CD14-positive monocyte (primary cell): ENCODE data around the gene IQCN. TPM values are rescaled to one million over a fixed set of nuclear protein-coding genes. Genes with fewer than 3 reads are reported as not detected.

Source experiments
- DNase-seq, 3 donors: peaks; one replicate each; pipeline ENCODE4 v3.0.0-alpha.2; 2011 to 2022
- H2AFZ ChIP-seq: 2 replicates; pipeline ENCODE4 v1.6.0; 2012; ENCODE audit warnings: mild to moderate bottlenecking, low read depth, low read length, inconsistent platforms; ENCODE audit not compliant: insufficient read depth, poor library complexity, severe bottlenecking
- H3K27ac ChIP-seq, 2 donors: 1 replicate in 1 of 2; 2 replicates in 1 of 2; pipeline ENCODE4 v1.5.1; 2012 to 2013; ENCODE audit warnings: low read length in 2 of 2, control low read depth in 1 of 2, inconsistent platforms in 1 of 2, low read depth in 1 of 2, mild to moderate bottlenecking in 1 of 2
- H3K27me3 ChIP-seq, 2 donors: one replicate each; pipeline versions ENCODE4 v1.6.0 to v1.6.1; 2011 to 2013; ENCODE audit warnings: low read length in 2 of 2; ENCODE audit not compliant: control insufficient read depth in 2 of 2, insufficient read depth in 2 of 2
- H3K36me3 ChIP-seq, 2 donors: replicated peaks in 1 of 2; 1 replicate in 1 of 2; 2 replicates in 1 of 2; pipeline versions ENCODE4 v1.5.1 to v1.6.1; 2012 to 2013; ENCODE audit warnings: low read length in 2 of 2, control low read depth in 1 of 2, inconsistent platforms in 1 of 2, mild to moderate bottlenecking in 1 of 2; ENCODE audit not compliant: insufficient read depth in 2 of 2, control insufficient read depth in 1 of 2
- H3K4me1 ChIP-seq, 2 donors: 1 replicate in 1 of 2; 2 replicates in 1 of 2; pipeline versions ENCODE4 v1.5.1 to v1.6.1; 2012 to 2013; ENCODE audit warnings: low read length in 2 of 2, control low read depth in 1 of 2, inconsistent platforms in 1 of 2, mild to moderate bottlenecking in 1 of 2, moderate library complexity in 1 of 2; ENCODE audit not compliant: insufficient read depth in 2 of 2, control insufficient read depth in 1 of 2
- H3K4me2 ChIP-seq: replicated peaks from 2 replicates; pipeline ENCODE3; 2012; ENCODE audit warnings: low read length, moderate library complexity, mild to moderate bottlenecking; ENCODE audit not compliant: poor library complexity, severe bottlenecking; ENCODE audit errors: extremely low read depth
- H3K4me3 ChIP-seq, 3 experiments: fragments of 200-600 bp in 1 of 3; sonication (generic) in 1 of 3; replicated peaks in 1 of 3; 1 replicate in 2 of 3; 2 replicates in 1 of 3; pipeline ENCODE4 v1.5.1; 2011 to 2013; ENCODE audit warnings: low read length in 3 of 3, mild to moderate bottlenecking in 3 of 3, control low read depth in 2 of 3, low read depth in 2 of 3, inconsistent platforms in 1 of 3, moderate library complexity in 1 of 3
- H3K79me2 ChIP-seq: 2 replicates; pipeline ENCODE4 v1.6.0; 2012; ENCODE audit warnings: mild to moderate bottlenecking, control low read depth, inconsistent platforms, low read length, moderate library complexity; ENCODE audit not compliant: insufficient read depth
- H3K9ac ChIP-seq: 2 replicates; pipeline ENCODE4 v1.6.0; 2017; ENCODE audit warnings: low read length, mild to moderate bottlenecking; ENCODE audit not compliant: insufficient read depth, poor library complexity, severe bottlenecking
- H3K9me3 ChIP-seq, 2 donors: replicated peaks in 1 of 2; 1 replicate in 1 of 2; 2 replicates in 1 of 2; pipeline versions ENCODE4 v1.5.1 to v1.6.1; 2012 to 2013; ENCODE audit warnings: low read length in 2 of 2, control low read depth in 1 of 2; ENCODE audit not compliant: control insufficient read depth in 1 of 2, insufficient read depth in 1 of 2
- H4K20me1 ChIP-seq: 2 replicates; pipeline ENCODE4 v1.6.0; 2012; ENCODE audit warnings: mild to moderate bottlenecking, low read length, control low read depth, moderate library complexity; ENCODE audit not compliant: insufficient read depth
- H3K27ac Mint-ChIP-seq, 7 donors: one replicate each; pipeline ENCODE4 v1.8.0; 2020; ENCODE audit warnings: mild to moderate bottlenecking in 7 of 7, mixed read lengths in 7 of 7, moderate library complexity in 6 of 7, inconsistent platforms in 2 of 7
- H3K27me3 Mint-ChIP-seq, 3 donors: one replicate each; pipeline ENCODE4 v1.8.0; 2021 to 2022; ENCODE audit warnings: low read depth in 3 of 3, mild to moderate bottlenecking in 3 of 3, mixed read lengths in 3 of 3, moderate library complexity in 3 of 3, inconsistent platforms in 1 of 3
- H3K36me3 Mint-ChIP-seq, 2 donors: one replicate each; pipeline ENCODE4 v1.8.0; 2020; ENCODE audit warnings: mixed read lengths in 2 of 2, inconsistent platforms in 1 of 2, mild to moderate bottlenecking in 1 of 2
- H3K4me1 Mint-ChIP-seq: one replicate; pipeline ENCODE4 v1.8.0; 2020; ENCODE audit warnings: mild to moderate bottlenecking, mixed read lengths
- H3K4me3 Mint-ChIP-seq, 2 donors: one replicate each; pipeline ENCODE4 v1.8.0; 2020; ENCODE audit warnings: mild to moderate bottlenecking in 2 of 2, mixed read lengths in 2 of 2, moderate library complexity in 1 of 2
- H3K9me3 Mint-ChIP-seq, 7 donors: one replicate each; pipeline ENCODE4 v1.8.0; 2020 to 2022; ENCODE audit warnings: mixed read lengths in 7 of 7, mild to moderate bottlenecking in 6 of 7, moderate library complexity in 6 of 7, inconsistent platforms in 2 of 7
- WGBS: methylation state at CpG from one replicate; pipeline ENCODE4 v1.1.5; 2013; ENCODE audit warnings: missing lambda C conversion rate; ENCODE audit not compliant: insufficient coverage; 5-methylcytosine and 5-hydroxymethylcytosine counted together
- intact Hi-C, 2 donors: fragments of 100-400 bp; cut with micrococcal nuclease; formaldehyde crosslinking; loops; one replicate each; pipeline versions ENCODE4 v1.15.0 to v1.15.1; 2023
- polyA plus RNA-seq, 3 donors: library from polyadenylated mRNA; depleted of rRNA in 1 of 3; unstranded in 2 of 3; stranded (reverse) in 1 of 3; fragments of 300-500 nt in 2 of 3; fragments of >200 nt in 1 of 3; fragmentation: Illumina TruSeq in 2 of 3; gene quantifications; 1 replicate in 2 of 3; 2 replicates in 1 of 3; pipeline ENCODE4 v1.2.3, GENCODE V29; 2012 to 2021
- TF ChIP-seq, protein P1 (sequence below): fragments of 200-600 bp; IDR thresholded peaks from one replicate; pipeline ENCODE4 v1.8.0; 2022; ENCODE audit warnings: antibody characterized with exemption, mild to moderate bottlenecking

Gene IQCN
- polyA plus RNA-seq, 3 donors, result 6.9 TPM; not detected in 2

DNA sequence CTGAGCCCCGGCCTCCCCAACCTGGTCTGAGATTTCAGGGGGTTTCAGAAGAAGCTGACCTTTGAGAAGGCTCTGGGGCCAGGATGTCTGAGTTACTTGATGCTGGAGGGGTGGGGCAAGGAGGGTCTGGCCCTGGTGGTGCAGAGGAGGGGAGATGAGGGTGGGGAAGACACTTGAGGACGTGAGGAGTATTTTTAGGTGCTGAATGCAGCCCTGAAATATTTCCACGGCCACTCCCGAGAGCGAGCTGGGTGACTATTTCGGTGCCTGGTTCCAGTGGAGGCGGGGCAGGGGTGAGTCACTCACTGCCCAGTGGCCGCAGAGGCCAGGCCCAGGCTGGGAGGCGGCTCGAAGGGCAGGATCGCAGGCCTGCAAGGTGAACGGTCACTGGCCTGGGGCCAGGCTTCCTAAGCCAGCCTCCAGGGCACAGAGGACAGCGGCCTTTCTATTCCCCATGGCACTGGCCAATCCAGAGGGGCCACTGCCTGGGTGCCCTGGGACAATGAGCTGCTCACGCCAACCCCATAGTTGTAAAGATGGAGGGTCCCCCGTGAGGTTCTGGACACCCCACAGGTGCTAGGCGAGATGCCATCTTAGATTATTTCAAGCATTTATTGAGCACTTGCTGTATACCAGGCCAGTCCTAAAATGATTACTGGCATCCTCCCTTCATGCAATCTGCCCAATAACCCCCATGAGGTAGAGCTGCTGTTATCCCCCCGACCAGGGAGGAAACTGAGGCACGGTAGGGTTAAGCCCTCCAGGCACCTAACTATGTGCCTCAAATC lies 26.9 kb upstream of the IQCN start:
- intact Hi-C loops, result loop anchor here in 1 of 2 donors (1.0 kb wide), 1 partner anchor 10 kb away; no protein-coding TSS in a partner anchor
- TF ChIP-seq, protein P1, sequence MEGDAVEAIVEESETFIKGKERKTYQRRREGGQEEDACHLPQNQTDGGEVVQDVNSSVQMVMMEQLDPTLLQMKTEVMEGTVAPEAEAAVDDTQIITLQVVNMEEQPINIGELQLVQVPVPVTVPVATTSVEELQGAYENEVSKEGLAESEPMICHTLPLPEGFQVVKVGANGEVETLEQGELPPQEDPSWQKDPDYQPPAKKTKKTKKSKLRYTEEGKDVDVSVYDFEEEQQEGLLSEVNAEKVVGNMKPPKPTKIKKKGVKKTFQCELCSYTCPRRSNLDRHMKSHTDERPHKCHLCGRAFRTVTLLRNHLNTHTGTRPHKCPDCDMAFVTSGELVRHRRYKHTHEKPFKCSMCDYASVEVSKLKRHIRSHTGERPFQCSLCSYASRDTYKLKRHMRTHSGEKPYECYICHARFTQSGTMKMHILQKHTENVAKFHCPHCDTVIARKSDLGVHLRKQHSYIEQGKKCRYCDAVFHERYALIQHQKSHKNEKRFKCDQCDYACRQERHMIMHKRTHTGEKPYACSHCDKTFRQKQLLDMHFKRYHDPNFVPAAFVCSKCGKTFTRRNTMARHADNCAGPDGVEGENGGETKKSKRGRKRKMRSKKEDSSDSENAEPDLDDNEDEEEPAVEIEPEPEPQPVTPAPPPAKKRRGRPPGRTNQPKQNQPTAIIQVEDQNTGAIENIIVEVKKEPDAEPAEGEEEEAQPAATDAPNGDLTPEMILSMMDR, result no peak
- peak overlapping the region; percentile 24 to 86 (median 66) for H3K27ac Mint-ChIP-seq
- no peaks in the 10 kb centered on the region for H3K9me3 ChIP-seq
- H3K4me1 ChIP-seq, result peaks cover 50 to 57% of the 10 kb centered on the region in 2 donors
- H3K9ac ChIP-seq, result peak overlapping the region; percentile 4
- H3K79me2 ChIP-seq, result no peaks in the 10 kb centered on the region
- H3K4me1 Mint-ChIP-seq, result peaks cover 47% of the 10 kb centered on the region
- H3K36me3 ChIP-seq, result peaks cover 2% of the 10 kb centered on the region in 2 donors
- no peak overlapping the region for H3K4me3 ChIP-seq
- peak overlapping the region; percentile 37 to 43 for H3K27ac ChIP-seq
- peaks cover 0 to 5% (median 0%) of the 10 kb centered on the region in 3 donors for H3K27me3 Mint-ChIP-seq
- peaks cover 0 to 3% (median 0%) of the 10 kb centered on the region in 7 donors for H3K9me3 Mint-ChIP-seq
- H3K36me3 Mint-ChIP-seq, result peaks cover 0 to 3% of the 10 kb centered on the region in 2 donors
- peak; percentile 67 to 72 (median 70) for DNase-seq
- 39% methylated on average over 14 of the region's 18 CpGs for WGBS
- H3K4me2 ChIP-seq, result peak overlapping the region; percentile 22
- no peak overlapping the region for H2AFZ ChIP-seq
- no peaks in the 10 kb centered on the region for H3K27me3 ChIP-seq
- no peaks in the 10 kb centered on the region for H4K20me1 ChIP-seq
- H3K4me3 Mint-ChIP-seq, result peak overlapping the region; percentile 39 to 42

- Histone ChIP-seq H3K4me1 (peaks cover 38 to 43% of the 10 kb centered on the region in 2 donors), H3K4me2 (no peak overlapping the region), H3K9me3 (no peaks in the 10 kb centered on the region), H4K20me1 (no peaks in the 10 kb centered on the region), H3K4me3 (no peak overlapping the region), H3K79me2 (no peaks in the 10 kb centered on the region), H3K9ac (no peak overlapping the region), H3K27ac (no peak overlapping the region), H3K36me3 (no peaks in the 10 kb centered on the region), H2AFZ (no peak overlapping the region), H3K27me3 (no peaks in the 10 kb centered on the region)
- TF ChIP-seq, protein P1, result no peak
- H3K36me3 Mint-ChIP-seq, result peaks cover 0 to 5% of the 10 kb centered on the region in 2 donors
- DNase-seq, result no peak
- intact Hi-C loops, result no loop called here
- peaks cover 35% of the 10 kb centered on the region for H3K4me1 Mint-ChIP-seq
- H3K27me3 Mint-ChIP-seq, result peaks cover 0 to 5% (median 0%) of the 10 kb centered on the region in 3 donors
- no peak overlapping the region for H3K4me3 Mint-ChIP-seq
- H3K9me3 Mint-ChIP-seq, result peaks cover 0 to 3% (median 0%) of the 10 kb centered on the region in 7 donors
- H3K27ac Mint-ChIP-seq, result peak overlapping the region in 2 of 7 donors; percentile 52 to 60
- 100% methylated on average over 1 of the region's 9 CpGs for WGBS
Observed at GRCh38 chr19:18299654-18300053, 25.4 kb upstream of the IQCN start.
